Smooth muscle cell (in vitro differentiated cells): ENCODE data around the gene NGLY1. TPM values are rescaled to one million over a fixed set of nuclear protein-coding genes. Genes with fewer than 3 reads are reported as not detected.

ENCODE experiments used
- DNase-seq: peaks from one replicate; lab custom pipeline; 2025; ENCODE audit not compliant: unreplicated experiment; lab: John Stamatoyannopoulos, UW
- H2AFZ ChIP-seq: fragments of 200-600 bp; sonication (generic); 2 replicates; pipeline ENCODE4 v1.6.0; 2016; ENCODE audit warnings: antibody characterized with exemption, low read depth, mild to moderate bottlenecking
- H3F3A ChIP-seq: fragments of 200-600 bp; sonication (generic); 2 replicates; pipeline ENCODE4 v1.6.0; 2017; ENCODE audit warnings: antibody characterized with exemption, low read depth
- H3K27ac ChIP-seq: fragments of 200-600 bp; sonication (generic); 2 replicates; pipeline ENCODE4 v1.5.1; 2016; ENCODE audit warnings: low read depth, mild to moderate bottlenecking
- H3K27me3 ChIP-seq: fragments of 200-600 bp; sonication (generic); 2 replicates; pipeline ENCODE4 v1.6.1; 2016; ENCODE audit warnings: low read depth, mild to moderate bottlenecking
- H3K36me3 ChIP-seq: fragments of 200-600 bp; sonication (generic); 2 replicates; pipeline ENCODE4 v1.5.1; 2016; ENCODE audit warnings: low read depth
- H3K4me1 ChIP-seq: fragments of 200-600 bp; sonication (generic); 2 replicates; pipeline ENCODE4 v1.5.1; 2016; ENCODE audit warnings: low read depth
- H3K4me2 ChIP-seq: fragments of 200-600 bp; sonication (generic); 2 replicates; pipeline ENCODE4 v1.6.0; 2016; ENCODE audit warnings: mild to moderate bottlenecking
- H3K4me3 ChIP-seq: fragments of 200-600 bp; sonication (generic); 2 replicates; pipeline ENCODE4 v1.5.1; 2016; ENCODE audit warnings: mild to moderate bottlenecking
- H3K79me2 ChIP-seq: fragments of 200-600 bp; sonication (generic); 2 replicates; pipeline ENCODE4 v1.6.0; 2016; ENCODE audit warnings: low read depth, mild to moderate bottlenecking
- H3K9ac ChIP-seq: fragments of 200-600 bp; sonication (generic); 2 replicates; pipeline ENCODE4 v1.6.0; 2016; ENCODE audit warnings: low read depth
- H3K9me3 ChIP-seq: fragments of 200-600 bp; sonication (generic); replicated peaks from 2 replicates; pipeline ENCODE4 v1.5.1; 2016; ENCODE audit warnings: low read depth
- H4K20me1 ChIP-seq: fragments of 200-600 bp; sonication (generic); 2 replicates; pipeline ENCODE4 v1.6.0; 2016; ENCODE audit warnings: low read depth
- WGBS: methylation state at CpG from one replicate; pipeline ENCODE4 v1.1.7; 2016; ENCODE audit warnings: low lambda C conversion rate; 5-methylcytosine and 5-hydroxymethylcytosine counted together
- polyA plus RNA-seq: library from polyadenylated mRNA; unstranded; fragments of >200 nt; fragmentation: Nextera tagmentation; extraction: Ambion mirVana; gene quantifications from 2 replicates; pipeline ENCODE4 v1.2.1, GENCODE V29; 2016
- total RNA-seq: library from RNA; depleted of rRNA; stranded (reverse); fragments of >200 nt; gene quantifications from 2 replicates; pipeline ENCODE4 v1.2.3, GENCODE V29; 2014
- TF ChIP-seq, protein P1 (sequence below): fragments of 200-600 bp; sonication (generic); IDR thresholded peaks from 2 replicates; pipeline ENCODE4 v1.5.1; 2017; ENCODE audit warnings: borderline replicate concordance, mild to moderate bottlenecking, antibody characterized with exemption; ENCODE audit not compliant: insufficient read depth, poor library complexity, severe bottlenecking

Gene NGLY1
- total and polyA plus RNA-seq, 2 experiments from 2014 or later: 29.0 to 35.8 TPM

DNA sequence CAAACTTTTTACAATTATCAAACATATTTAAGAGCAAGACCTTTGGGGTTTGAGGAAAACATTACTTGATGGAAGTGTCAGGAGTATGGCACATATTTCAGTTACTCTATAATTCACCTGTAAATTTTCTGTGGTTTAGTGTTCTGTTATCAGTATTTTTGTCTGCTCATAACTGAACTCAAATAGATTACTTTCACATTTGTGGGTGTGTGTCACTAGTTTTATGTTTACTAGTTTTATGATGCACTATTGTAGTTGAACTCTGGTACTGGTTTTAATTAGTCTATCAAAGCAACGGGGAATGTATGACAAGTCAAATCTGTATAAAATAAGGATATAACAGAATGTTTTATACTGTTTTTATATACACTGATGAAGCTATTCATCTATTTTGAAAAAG, 33.9 kb upstream of the NGLY1 start:
- 87% methylated on average over 1 of the region's 1 CpG for WGBS
- TF ChIP-seq, protein P1, sequence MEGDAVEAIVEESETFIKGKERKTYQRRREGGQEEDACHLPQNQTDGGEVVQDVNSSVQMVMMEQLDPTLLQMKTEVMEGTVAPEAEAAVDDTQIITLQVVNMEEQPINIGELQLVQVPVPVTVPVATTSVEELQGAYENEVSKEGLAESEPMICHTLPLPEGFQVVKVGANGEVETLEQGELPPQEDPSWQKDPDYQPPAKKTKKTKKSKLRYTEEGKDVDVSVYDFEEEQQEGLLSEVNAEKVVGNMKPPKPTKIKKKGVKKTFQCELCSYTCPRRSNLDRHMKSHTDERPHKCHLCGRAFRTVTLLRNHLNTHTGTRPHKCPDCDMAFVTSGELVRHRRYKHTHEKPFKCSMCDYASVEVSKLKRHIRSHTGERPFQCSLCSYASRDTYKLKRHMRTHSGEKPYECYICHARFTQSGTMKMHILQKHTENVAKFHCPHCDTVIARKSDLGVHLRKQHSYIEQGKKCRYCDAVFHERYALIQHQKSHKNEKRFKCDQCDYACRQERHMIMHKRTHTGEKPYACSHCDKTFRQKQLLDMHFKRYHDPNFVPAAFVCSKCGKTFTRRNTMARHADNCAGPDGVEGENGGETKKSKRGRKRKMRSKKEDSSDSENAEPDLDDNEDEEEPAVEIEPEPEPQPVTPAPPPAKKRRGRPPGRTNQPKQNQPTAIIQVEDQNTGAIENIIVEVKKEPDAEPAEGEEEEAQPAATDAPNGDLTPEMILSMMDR: no peak
- H3K27ac ChIP-seq: no peak overlapping the region
- no peak overlapping the region for H3K9ac ChIP-seq
- H3K4me3 ChIP-seq: no peak overlapping the region
- H3K4me1 ChIP-seq: no peaks in the 10 kb centered on the region
- H3K36me3 ChIP-seq: no peaks in the 10 kb centered on the region
- DNase-seq: no peak
- no peaks in the 10 kb centered on the region for H4K20me1 ChIP-seq
- H3K4me2 ChIP-seq: no peak overlapping the region
- H2AFZ ChIP-seq: no peak overlapping the region
- no peaks in the 10 kb centered on the region for H3K79me2 ChIP-seq
- no peaks in the 10 kb centered on the region for H3F3A ChIP-seq
- H3K9me3 ChIP-seq: no peaks in the 10 kb centered on the region
- H3K27me3 ChIP-seq: no peaks in the 10 kb centered on the region

DNA sequence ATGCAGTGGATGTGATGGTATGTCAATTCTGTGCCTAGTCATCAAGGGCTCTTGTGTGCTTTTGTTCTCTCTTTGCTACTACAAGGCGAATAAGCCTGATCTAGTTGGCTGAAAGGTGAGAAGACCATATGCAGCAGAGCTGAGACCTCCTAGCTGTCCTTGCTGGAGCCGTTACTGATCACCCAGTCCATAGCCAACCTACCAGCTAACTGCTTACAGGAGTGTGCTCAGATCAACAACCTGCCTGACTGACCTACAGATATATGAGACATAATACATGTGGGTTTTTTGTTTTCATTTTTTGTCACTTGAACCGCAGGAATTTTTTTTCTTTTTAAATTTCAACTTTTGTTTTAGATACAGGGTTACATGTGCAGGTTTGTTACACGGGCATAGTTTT, 29.4 kb upstream of the NGLY1 start:
- 96% methylated on average over 4 of the region's 4 CpGs for WGBS

DNA sequence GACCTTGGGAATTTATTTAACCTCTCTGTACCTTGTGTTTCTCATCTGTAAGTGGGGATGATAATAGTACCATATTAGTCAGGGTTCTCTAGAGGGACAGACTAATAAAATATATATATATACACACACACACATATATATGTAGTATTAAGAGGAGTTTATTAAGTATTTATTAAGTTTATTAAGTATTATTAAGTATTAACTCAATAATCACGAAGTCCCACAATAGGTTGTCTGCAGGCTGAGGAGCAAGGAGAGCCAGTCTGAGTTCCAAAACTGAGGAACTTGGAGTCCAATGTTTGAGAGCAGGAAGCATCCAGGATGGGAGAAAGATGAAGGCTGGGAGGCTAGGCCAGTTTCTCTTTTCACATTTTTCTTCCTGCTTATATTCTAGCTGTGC, 21.4 kb upstream of the NGLY1 start:
- TF ChIP-seq, protein P1: no peak
- 86% methylated on average over 1 of the region's 1 CpG for whole genome bisulfite sequencing

More for the DNA sequence above, 29.4 kb upstream of the NGLY1 start:
- H3K9ac ChIP-seq: no peak overlapping the region
- no peaks in the 10 kb centered on the region for H3K9me3 ChIP-seq
- no peak overlapping the region for H3K4me2 ChIP-seq
- no peak overlapping the region for H3K27ac ChIP-seq
- no peaks in the 10 kb centered on the region for H3K27me3 ChIP-seq
- H3K4me3 ChIP-seq: no peak overlapping the region
- H3F3A ChIP-seq: no peaks in the 10 kb centered on the region
- DNase-seq: no peak
- H3K36me3 ChIP-seq: no peaks in the 10 kb centered on the region
- no peaks in the 10 kb centered on the region for H4K20me1 ChIP-seq
- TF ChIP-seq, protein P1: no peak
- no peaks in the 10 kb centered on the region for H3K79me2 ChIP-seq
- no peak overlapping the region for H2AFZ ChIP-seq
- no peaks in the 10 kb centered on the region for H3K4me1 ChIP-seq

DNA sequence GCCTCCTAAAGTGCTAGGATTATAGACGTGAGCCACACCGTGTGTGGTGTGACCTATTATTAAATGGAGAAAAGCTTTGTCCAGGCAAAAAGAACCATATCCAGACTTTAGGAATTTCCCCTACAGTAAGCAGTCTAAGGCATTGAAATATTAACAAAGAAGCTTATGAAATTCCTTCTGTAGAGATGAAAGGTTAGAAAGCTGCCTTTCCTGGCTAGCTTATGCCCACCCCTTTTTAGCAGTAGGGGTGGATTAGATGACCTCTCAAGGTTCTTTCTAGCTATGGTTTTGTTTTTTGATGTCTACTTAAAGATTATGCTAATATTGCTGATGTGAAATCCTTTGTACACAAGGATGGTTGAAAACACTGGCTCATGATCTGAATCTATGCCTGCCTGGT, 20.6 kb upstream of the NGLY1 start:
- Histone ChIP-seq H3K4me3 (no peak overlapping the region), H3K4me2 (no peak overlapping the region), H3K27ac (no peak overlapping the region), H2AFZ (no peak overlapping the region), H3K4me1 (no peaks in the 10 kb centered on the region), H4K20me1 (no peaks in the 10 kb centered on the region), H3K27me3 (no peaks in the 10 kb centered on the region), H3K9ac (no peak overlapping the region), H3F3A (no peaks in the 10 kb centered on the region), H3K36me3 (no peaks in the 10 kb centered on the region), H3K9me3 (no peaks in the 10 kb centered on the region), H3K79me2 (no peaks in the 10 kb centered on the region)
- DNase-seq: no peak
- 89% methylated on average over 2 of the region's 2 CpGs for WGBS
- TF ChIP-seq, protein P1: no peak

More for the DNA sequence above, 21.4 kb upstream of the NGLY1 start:
- no peaks in the 10 kb centered on the region for H3K27me3 ChIP-seq
- H3K36me3 ChIP-seq: no peaks in the 10 kb centered on the region
- H3K4me1 ChIP-seq: no peaks in the 10 kb centered on the region
- no peak overlapping the region for H3K9ac ChIP-seq
- H3K27ac ChIP-seq: no peak overlapping the region
- no peak overlapping the region for H3K4me2 ChIP-seq
- H4K20me1 ChIP-seq: no peaks in the 10 kb centered on the region
- no peaks in the 10 kb centered on the region for H3K9me3 ChIP-seq
- no peak overlapping the region for H3K4me3 ChIP-seq
- no peaks in the 10 kb centered on the region for H3F3A ChIP-seq
- no peak overlapping the region for H2AFZ ChIP-seq
- H3K79me2 ChIP-seq: no peaks in the 10 kb centered on the region
- no peak for DNase-seq
